T-helper 1 cell (primary cell): ENCODE measurements around the gene LSP1.

ENCODE experiments used
- DNase-seq, 5 donors: peaks; one replicate each; pipeline ENCODE4 v3.0.0-alpha.2; 2012 to 2020

LSP1 gene

DNA sequence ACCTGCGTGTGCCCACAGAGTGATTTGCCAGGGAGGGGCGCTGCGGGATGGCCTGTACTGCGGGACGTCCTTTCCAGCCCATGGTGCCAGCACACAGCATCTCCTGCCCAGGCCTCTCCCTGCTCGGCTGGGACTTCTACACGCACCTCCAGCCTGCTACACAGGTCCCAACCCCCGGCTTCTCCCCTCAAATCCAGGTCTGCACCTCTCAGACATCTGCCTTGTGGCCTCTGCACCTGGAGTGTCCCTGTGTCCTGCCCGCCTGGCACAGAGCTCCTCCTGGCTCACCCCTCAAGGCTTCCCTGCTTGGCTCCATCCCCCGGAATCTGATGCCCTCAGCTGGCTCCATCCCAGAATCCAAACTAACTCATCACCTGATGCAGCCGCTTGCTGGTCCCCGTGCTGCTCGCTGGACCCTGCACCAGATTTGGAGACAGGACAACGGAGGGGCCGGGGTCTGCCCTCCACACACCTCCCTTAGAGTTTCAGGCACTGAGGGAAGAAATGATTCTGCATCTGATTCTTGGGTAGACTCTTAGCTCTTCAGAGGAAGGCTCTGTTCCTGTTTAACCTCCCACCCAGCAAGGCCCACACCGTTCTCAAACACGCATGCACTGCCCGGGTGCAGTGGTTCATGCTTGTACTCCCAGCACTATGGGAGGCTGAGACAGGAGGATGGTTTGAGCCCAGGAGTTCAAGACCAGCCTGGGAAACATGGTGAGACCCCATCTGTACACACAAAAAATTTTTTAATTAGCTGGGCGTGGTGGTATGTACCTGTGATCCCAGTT lies 4.0 kb upstream of the LSP1 start:
- no peak for DNase-seq

DNA sequence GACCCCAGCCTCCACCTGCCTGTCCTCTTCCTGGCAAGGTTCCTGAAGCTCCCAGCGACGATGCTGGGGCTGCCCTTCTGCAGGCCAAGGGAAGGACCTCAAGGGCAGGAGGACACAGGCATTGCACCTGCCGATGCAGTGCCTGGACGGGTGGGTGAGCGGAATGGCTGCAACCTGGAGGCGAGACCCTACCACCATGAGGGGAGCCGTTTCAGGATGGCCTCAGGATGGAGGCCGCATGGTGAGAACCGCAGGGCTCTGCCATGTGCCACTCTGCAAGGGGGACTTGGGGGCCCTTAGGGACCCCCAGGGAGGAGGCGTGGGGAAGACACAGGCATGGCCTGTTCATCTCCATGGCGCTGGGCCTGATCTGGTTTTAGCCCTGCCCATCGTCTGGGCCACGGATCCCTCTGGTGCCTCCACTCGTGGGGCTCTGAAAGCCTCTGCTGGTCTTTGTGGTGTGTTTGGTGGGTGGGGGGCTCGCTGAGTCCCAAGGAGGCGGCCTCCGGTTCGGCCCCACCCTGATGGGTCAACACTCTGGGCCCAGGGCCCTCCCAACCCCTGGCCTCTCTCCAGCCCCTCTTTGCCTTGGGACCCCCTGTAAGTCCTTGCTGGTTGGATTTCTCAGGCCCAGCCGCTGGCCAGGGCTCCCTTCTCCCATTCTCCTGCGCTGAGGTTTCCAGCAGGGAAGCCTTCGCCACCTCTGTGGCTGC lies 1.3 kb upstream of the LSP1 start:
- no peak for DNase-seq

GRCh38 chr11:1852271-1852876 lies 510 bp upstream of the LSP1 start:
- no peak for DNase-seq

DNA sequence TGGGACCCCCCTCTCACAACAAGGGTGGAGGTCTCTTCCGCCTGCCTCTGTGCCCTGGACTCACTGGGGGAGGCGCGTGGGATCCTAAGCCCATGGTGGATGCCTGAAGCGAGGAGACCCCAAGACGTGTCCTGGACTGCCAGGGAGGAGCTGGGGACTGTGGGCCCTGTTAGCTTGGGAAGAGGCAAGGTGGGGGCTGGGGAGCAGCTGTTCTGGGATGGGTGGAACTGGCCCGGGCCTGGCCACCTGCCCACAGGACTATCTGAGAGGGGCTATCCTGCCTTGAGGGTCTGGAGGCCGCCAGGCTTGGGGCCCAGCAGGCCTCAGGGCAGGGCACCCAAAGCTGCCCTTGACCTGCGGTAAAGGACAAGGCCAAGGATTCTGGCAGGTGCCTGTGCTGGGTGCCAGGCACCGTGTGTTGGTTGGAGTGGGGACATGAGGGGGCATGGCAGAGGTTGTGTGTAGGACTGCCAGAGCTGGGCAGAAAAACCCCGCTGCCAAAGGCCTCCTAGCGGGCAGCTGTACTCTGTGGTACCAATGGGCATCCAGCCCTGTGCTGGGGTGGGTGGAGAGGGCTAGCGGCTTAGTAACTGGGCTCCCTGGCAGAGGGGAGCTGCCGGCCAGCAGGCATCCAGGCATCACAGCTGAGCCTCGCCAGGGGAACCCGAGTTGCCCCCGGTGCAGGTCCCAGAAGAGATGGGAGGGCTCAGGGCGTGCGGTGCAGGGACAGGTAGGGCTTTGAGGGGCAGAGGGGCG lies 670 bp downstream of the LSP1 start:
- peak in 1 of 5 donors; percentile 17 for DNase-seq

DNA sequence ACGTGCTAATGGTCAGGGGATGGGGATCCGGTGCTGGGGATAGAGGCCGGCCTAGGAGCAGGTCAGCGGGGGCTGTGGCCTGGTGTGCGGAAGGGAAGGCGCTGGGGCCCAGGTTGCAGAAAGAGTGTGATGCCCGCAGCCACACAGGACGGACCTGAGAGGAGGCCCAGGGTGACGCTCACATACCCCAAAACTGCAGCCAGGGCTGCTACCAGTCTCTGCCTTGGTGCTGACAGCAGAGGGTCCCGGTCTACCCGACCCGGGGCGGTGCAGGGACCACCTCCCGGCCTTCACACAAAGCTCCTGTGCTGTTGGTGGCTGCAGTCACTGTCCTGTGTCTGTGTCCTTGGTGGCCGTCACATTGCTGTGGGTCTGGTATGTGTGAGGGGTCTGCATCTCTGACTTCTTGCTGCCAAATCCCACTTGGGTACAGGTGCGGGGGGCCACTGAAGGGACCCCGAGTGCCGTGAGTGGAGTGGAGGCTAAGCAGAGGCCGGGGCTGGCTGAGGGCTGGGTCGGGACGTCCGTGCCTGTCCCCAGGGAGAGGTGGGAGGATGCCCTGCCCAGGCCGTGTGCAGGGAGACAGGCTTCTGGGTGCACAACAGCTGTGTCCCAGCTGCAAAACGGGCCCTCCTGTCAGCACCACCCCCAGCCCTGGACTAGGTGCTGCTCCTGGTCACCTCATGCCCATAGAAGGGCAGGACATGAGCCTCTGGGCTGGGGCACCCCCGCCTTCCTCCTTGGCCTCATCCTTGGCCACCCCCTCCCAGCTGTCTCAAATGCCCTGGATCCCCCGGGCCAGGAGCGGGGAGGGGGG lies 1.5 kb downstream of the LSP1 start:
- DNase-seq = no peak

- peak in 1 of 5 donors; percentile 32 for DNase-seq
Observed at GRCh38 chr11:1854949-1855885, 2.3 kb downstream of the LSP1 start.

DNA sequence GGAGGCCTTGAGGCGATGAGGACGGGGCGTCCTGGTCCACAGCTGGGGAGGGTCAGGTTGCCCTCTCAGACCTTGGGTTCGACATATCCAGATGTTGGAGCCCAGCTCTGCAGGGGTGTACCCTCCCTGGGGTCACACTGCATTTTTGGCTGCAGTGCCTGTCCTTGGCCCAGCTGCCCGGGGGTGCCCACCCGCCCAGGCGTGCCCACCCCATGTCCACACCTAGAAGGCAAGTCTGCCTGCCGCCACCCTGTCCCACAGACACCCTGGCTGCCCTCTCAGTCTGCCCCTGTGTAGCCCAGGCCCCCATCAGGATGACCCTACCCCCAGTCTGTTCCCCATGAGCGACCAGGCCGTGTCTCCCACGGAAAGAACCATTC lies 3.0 kb downstream of the LSP1 start:
- DNase-seq = no peak

- DNase-seq = no peak
Observed at GRCh38 chr11:1856306-1857005, 3.6 kb downstream of the LSP1 start.

GRCh38 chr11:1857064-1857463 lies 4.2 kb downstream of the LSP1 start:
- no peak for DNase-seq

- no peak for DNase-seq
Observed at GRCh38 chr11:1858154-1858553, 5.3 kb downstream of the LSP1 start.

DNA sequence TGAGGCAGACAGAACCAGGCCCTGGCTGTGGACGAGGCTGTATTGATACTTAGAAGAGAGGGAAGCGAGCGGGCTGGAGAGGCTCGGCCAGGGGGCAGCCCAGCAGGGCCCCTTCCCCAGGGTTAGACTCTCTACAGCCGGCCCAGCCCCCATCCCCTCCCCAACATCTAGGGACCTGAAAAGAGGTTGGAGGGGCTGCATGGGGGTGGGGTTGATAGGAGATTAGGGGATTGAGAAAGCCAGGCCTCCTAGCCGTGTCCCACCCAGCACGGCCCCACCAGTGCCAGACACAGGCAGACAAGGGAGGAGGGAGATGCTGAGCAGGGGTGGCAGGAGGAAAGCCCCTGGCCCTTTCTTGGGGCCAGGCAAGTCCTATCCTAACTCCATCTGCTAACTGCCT lies 5.7 kb downstream of the LSP1 start:
- DNase-seq = no peak

GRCh38 chr11:1859004-1859403 lies 6.1 kb downstream of the LSP1 start:
- no peak for DNase-seq

GRCh38 chr11:1860108-1860507 lies 7.2 kb downstream of the LSP1 start:
- DNase-seq = no peak

DNA sequence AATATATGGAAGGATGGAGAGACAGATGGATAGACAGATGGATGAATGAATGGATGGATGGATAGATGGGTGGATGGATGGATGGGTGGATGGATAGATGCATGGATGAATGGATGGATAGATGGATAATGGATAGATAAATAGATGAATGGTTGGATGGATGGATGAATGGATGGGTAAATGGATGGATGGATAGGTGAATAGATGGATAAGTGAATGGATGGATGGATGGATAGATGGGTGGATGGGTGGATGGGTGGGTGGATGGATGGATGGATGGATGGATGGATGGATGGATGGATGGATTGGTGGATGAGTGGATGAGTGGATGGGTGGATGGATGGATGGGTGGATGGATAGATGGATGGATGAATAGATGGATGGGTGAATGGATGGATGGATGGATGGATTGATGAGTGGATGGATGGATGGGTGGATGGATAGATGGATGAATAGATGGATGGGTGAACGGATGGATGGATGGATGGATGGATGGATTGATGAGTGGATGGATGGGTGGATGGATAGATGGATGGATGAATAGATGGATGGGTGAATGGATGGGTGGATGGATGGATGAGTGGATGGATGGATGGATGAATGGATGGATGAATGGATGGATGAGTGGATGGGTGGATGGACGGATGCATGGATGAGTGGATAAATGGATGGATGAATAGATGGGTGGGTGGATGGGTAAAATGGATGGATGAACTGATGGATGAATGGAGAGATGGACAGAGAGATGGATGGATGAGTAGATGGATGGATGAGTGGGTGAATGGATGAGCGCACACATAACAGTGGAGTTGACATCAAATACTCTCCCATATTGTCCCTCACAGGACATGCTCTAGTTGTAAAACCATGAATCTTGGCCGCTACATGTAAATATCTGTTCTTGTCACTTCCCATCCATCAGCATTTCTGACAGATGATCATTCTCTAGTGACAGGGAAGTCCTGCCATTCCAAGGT lies 8.8 kb downstream of the LSP1 start:
- no peak for DNase-seq

DNA sequence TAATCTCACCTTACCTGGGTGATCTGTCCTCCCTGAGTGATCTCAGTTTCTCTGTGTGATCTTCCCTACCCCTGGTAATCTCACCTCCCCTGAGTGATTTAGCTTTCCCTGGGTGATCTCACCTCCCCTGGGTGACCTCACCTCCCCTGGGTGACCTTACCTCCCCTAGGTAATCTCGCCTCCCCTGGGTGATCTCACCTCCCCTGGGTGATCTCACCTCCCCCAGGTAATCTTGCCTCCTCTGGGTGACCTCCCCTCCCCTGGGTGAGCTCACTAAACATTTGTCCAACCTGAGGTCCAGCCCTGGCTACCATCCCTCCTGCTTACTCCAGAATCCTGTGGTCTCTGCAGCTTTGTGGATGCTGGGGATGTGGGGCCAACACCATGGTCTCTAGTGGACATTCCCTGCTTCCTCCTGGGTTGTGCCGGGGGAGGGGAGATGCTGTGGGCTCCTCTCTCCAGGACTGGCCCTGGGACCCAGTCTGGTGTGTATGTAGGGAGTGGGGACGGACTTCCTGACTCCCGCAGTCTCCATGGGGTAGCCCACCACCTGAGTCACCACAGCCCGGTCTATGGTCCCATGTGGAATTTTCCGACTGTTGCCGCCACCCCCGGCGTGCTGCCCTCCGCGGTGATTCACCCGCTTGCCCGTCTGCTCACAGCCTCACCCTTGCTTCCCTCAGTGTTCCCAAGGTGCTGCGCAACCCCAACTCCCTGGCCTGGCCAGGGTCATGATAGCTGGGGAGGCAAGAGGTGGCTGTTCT lies 9.9 kb downstream of the LSP1 start:
- no peak for DNase-seq

GRCh38 chr11:1863352-1864216 lies 10.7 kb downstream of the LSP1 start:
- no peak for DNase-seq

- DNase-seq = no peak
Observed at GRCh38 chr11:1864231-1864630, 11.3 kb downstream of the LSP1 start.
